NCI-H146 (cell line): ENCODE data around the gene GALNT13.

Source experiments
- DNase-seq: peaks from one replicate; lab custom pipeline; 2025; lab: John Stamatoyannopoulos, UW

GALNT13 gene

GRCh38 chr2:153944800-153945199, 73.1 kb downstream of the GALNT13 start:
- no peak for DNase-seq

- no peak for DNase-seq
Measured at GRCh38 chr2:153946036-153946435, 74.3 kb downstream of the GALNT13 start.

- no peak for DNase-seq
Measured at GRCh38 chr2:153953761-153954160, 82.0 kb downstream of the GALNT13 start.

- no peak for DNase-seq
Measured at GRCh38 chr2:153963256-153963655, 91.5 kb downstream of the GALNT13 start.

- no peak for DNase-seq
Measured at GRCh38 chr2:153967248-153967973, 95.7 kb downstream of the GALNT13 start.

- no peak for DNase-seq
Measured at GRCh38 chr2:153971250-153971649, 99.5 kb downstream of the GALNT13 start.

GRCh38 chr2:153971855-153972254, 100.1 kb downstream of the GALNT13 start:
- no peak for DNase-seq

- DNase-seq = no peak
Measured at GRCh38 chr2:153972412-153972811, 100.7 kb downstream of the GALNT13 start.

GRCh38 chr2:153986488-153987229, 114.9 kb downstream of the GALNT13 start:
- DNase-seq = no peak

- no peak for DNase-seq
Measured at GRCh38 chr2:153990771-153991170, 119.0 kb downstream of the GALNT13 start.

GRCh38 chr2:154013514-154013913, 141.8 kb downstream of the GALNT13 start:
- DNase-seq = no peak

GRCh38 chr2:154015233-154015632, 143.5 kb downstream of the GALNT13 start:
- DNase-seq = no peak

- DNase-seq = no peak
Measured at GRCh38 chr2:154029504-154029903, 157.8 kb downstream of the GALNT13 start.

GRCh38 chr2:154032220-154032619, 160.5 kb downstream of the GALNT13 start:
- DNase-seq = no peak

GRCh38 chr2:154046493-154046892, 174.8 kb downstream of the GALNT13 start:
- DNase-seq = no peak

- no peak for DNase-seq
Measured at GRCh38 chr2:154048905-154049304, 177.2 kb downstream of the GALNT13 start.

GRCh38 chr2:154049561-154049960, 177.8 kb downstream of the GALNT13 start:
- DNase-seq = no peak

- no peak for DNase-seq
Measured at GRCh38 chr2:154067124-154067523, 195.4 kb downstream of the GALNT13 start.

GRCh38 chr2:154078926-154079325, 207.2 kb downstream of the GALNT13 start:
- DNase-seq = no peak

- DNase-seq = no peak
Measured at GRCh38 chr2:154092571-154092970, 220.8 kb downstream of the GALNT13 start.

GRCh38 chr2:154093856-154094255, 222.1 kb downstream of the GALNT13 start:
- no peak for DNase-seq

GRCh38 chr2:154097833-154098398, 226.2 kb downstream of the GALNT13 start:
- DNase-seq = no peak

GRCh38 chr2:154120706-154121105, 249.0 kb downstream of the GALNT13 start:
- DNase-seq = no peak
